CD4-positive, CD25-positive, alpha-beta regulatory T cell (primary cell): ENCODE measurements around the gene GTF2A1L. TPM values are rescaled to one million over a fixed set of nuclear protein-coding genes. Genes with fewer than 3 reads are reported as not detected.

Source experiments
- ATAC-seq, 2 donors: fragments of 150-1000 bp; cut with Tn5 transposase; one replicate each; pipeline ENCODE4 v1.10.0; 2021; ENCODE audit warnings: low read depth in 2 of 2, moderate number of reproducible peaks in 2 of 2, moderate library complexity in 1 of 2
- DNase-seq, 3 donors: peaks; one replicate each; pipeline versions ENCODE4 v3.0.0 to v3.0.0-alpha.2; 2012 to 2022; ENCODE audit warnings: mixed read lengths in 1 of 3
- H3K27ac ChIP-seq: one replicate; pipeline ENCODE4 v1.7.0; 2013; ENCODE audit warnings: mild to moderate bottlenecking, low read length; ENCODE audit not compliant: insufficient read depth, poor library complexity, severe bottlenecking
- H3K27me3 ChIP-seq: one replicate; pipeline ENCODE4 v1.7.0; 2013; ENCODE audit warnings: low read length; ENCODE audit not compliant: control insufficient read depth, insufficient read depth
- H3K36me3 ChIP-seq: one replicate; pipeline ENCODE4 v1.7.0; 2013; ENCODE audit warnings: mild to moderate bottlenecking, low read length, moderate library complexity; ENCODE audit not compliant: control insufficient read depth, insufficient read depth
- H3K4me1 ChIP-seq: 2 replicates; pipeline ENCODE4 v1.7.0; 2013; ENCODE audit warnings: mild to moderate bottlenecking, low read length; ENCODE audit not compliant: insufficient read depth, control insufficient read depth, poor library complexity, severe bottlenecking
- H3K4me3 ChIP-seq: one replicate; pipeline ENCODE4 v1.7.0; 2013; ENCODE audit warnings: low read depth, mild to moderate bottlenecking, low read length, moderate library complexity
- H3K9me3 ChIP-seq, 2 experiments: 1 replicate in 1 of 2; 2 replicates in 1 of 2; pipeline ENCODE4 v1.7.0; 2013; ENCODE audit warnings: low read length in 2 of 2, mild to moderate bottlenecking in 1 of 2, moderate library complexity in 1 of 2; ENCODE audit not compliant: control insufficient read depth in 2 of 2
- H3K27ac Mint-ChIP-seq, 3 donors: one replicate each; pipeline ENCODE4 v1.8.0; 2020 to 2022; ENCODE audit warnings: mild to moderate bottlenecking in 3 of 3, mixed read lengths in 3 of 3, moderate library complexity in 2 of 3
- H3K27me3 Mint-ChIP-seq: one replicate; pipeline ENCODE4 v1.8.0; 2022; ENCODE audit warnings: mild to moderate bottlenecking, mixed read lengths
- H3K36me3 Mint-ChIP-seq: one replicate; pipeline ENCODE4 v1.8.0; 2020; ENCODE audit warnings: mixed read lengths
- H3K4me1 Mint-ChIP-seq, 4 donors: one replicate each; pipeline ENCODE4 v1.8.0; 2020 to 2022; ENCODE audit warnings: mixed read lengths in 4 of 4, mild to moderate bottlenecking in 1 of 4
- H3K4me3 Mint-ChIP-seq, 4 donors: one replicate each; pipeline ENCODE4 v1.8.0; 2020 to 2022; ENCODE audit warnings: mild to moderate bottlenecking in 4 of 4, mixed read lengths in 4 of 4, moderate library complexity in 3 of 4
- H3K9me3 Mint-ChIP-seq, 7 donors: one replicate each; pipeline ENCODE4 v1.8.0; 2020 to 2022; ENCODE audit warnings: mixed read lengths in 7 of 7, mild to moderate bottlenecking in 3 of 7, moderate library complexity in 2 of 7
- polyA plus RNA-seq, 4 donors: library from polyadenylated mRNA; unstranded; fragments of 300-500 nt; fragmentation: Illumina TruSeq; gene quantifications; one replicate each; pipeline ENCODE4 v1.2.3, GENCODE V29; 2021
- total RNA-seq: library from RNA; stranded (reverse); gene quantifications from one replicate; pipeline ENCODE4 v1.2.3, GENCODE V29; 2022

Gene GTF2A1L
- total and polyA plus RNA-seq, 5 donors from 2014 or later: not detected

DNA sequence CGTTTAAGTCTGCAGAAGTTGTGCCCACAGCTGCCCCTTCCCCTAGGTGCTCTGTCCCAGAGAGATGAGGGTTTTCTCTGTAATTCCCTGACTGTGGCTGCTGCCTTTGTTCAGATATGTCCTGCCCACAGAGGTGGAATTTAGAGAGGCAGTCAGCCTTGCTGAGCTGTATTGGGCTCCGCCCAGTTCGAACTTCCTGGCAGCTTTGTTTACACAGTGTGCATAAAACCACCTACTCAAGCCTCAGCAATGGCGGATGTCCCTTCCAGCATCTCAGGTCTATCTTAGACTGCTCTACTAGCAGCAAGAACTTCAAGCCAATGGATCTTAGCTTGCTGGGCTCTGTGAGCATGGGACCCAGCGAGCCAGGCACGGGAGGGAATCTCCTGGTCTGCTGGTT lies 89.8 kb downstream of the GTF2A1L start:
- H3K4me1 Mint-ChIP-seq: no peaks in the 10 kb centered on the region
- no peaks in the 10 kb centered on the region for H3K27me3 Mint-ChIP-seq
- H3K36me3 Mint-ChIP-seq: no peaks in the 10 kb centered on the region
- H3K9me3 Mint-ChIP-seq: peaks cover 0 to 23% (median 0%) of the 10 kb centered on the region in 7 donors
- H3K4me3 ChIP-seq: no peak overlapping the region
- DNase-seq: peak in 2 of 3 donors; percentile 2 to 28
- no peak overlapping the region for H3K4me3 Mint-ChIP-seq
- no peaks in the 10 kb centered on the region for H3K9me3 ChIP-seq
- no peak overlapping the region for H3K27ac Mint-ChIP-seq
- no peak overlapping the region for H3K27ac ChIP-seq
- no peaks in the 10 kb centered on the region for H3K27me3 ChIP-seq
- H3K4me1 ChIP-seq: no peaks in the 10 kb centered on the region
- ATAC-seq: no peak
- H3K36me3 ChIP-seq: no peaks in the 10 kb centered on the region

DNA sequence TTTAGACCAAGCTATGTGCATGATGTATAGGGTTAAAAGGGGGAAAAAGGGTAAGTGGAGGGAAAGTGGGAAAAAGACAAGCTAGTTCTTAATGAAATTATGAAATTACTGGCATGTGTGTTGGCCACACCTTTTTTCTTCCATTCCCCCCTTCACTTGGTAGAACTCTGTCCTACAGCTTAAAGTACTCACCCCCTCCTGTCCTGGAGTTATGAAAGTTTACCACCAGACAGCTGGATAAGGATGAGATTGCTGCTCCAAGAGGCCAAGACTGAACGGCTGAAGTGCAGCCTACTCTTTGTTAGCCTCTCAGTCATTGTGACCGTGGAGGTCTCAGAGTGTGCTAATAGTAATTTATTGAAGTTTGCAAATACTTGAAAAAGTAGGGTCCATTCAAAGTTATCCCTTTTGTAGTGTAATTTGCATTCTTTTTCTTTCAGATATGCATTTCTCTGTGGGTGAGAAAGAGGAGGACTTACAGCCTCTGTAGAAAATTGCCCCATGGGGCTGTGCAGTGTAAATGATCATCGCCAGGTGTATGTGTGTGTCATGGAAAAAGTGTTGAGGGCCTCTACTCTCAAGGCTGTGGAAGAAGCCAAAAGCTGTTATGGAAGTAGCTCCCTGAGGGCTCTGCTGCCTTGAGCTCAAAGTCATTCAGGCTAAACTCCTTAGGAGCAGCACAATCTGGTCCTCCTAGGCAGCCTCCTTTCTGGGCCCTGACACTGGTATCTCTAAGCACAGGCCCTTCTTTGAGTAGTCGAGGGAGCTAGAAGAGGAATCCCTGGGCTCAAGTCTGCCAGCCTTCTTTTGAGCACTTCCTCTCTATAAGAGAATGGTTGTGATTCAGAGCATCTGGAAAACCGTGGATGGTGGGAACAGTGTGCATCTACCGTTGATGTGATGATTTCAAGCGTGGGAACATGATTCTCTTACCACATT lies 91.7 kb downstream of the GTF2A1L start:
- no peaks in the 10 kb centered on the region for H3K4me1 Mint-ChIP-seq

DNA sequence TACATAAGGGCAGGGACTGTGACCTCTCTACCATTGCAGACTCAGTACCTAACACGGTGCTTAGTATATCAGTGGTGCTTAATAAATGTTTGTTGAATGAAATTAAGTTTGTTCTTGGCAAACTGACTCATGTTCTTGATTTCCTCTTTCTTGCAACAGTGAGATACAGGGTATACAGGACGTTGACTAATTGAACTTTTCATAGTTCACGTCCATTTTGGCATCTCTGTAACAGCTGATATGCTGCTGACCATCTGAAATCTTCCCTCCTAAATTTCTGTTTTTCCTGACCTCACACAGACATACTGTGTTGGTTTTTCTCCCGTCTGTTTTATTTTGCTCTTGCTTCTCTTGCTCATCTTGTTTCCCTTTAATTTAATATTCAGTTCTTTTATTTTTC lies 93.7 kb downstream of the GTF2A1L start:
- H3K4me1 ChIP-seq: no peaks in the 10 kb centered on the region
- no peaks in the 10 kb centered on the region for H3K36me3 ChIP-seq
- ATAC-seq (no peak), DNase-seq (no peak)
- H3K27me3 Mint-ChIP-seq: peaks cover 12% of the 10 kb centered on the region
- H3K9me3 ChIP-seq: no peaks in the 10 kb centered on the region
- peaks cover 0 to 11% (median 0%) of the 10 kb centered on the region in 7 donors for H3K9me3 Mint-ChIP-seq
- H3K27ac Mint-ChIP-seq: no peak overlapping the region
- H3K4me3 ChIP-seq: no peak overlapping the region
- H3K4me1 Mint-ChIP-seq: no peaks in the 10 kb centered on the region
- no peak overlapping the region for H3K4me3 Mint-ChIP-seq
- H3K36me3 Mint-ChIP-seq: no peaks in the 10 kb centered on the region
- H3K27me3 ChIP-seq: no peaks in the 10 kb centered on the region
- no peak overlapping the region for H3K27ac ChIP-seq

More for the DNA sequence above, 91.7 kb downstream of the GTF2A1L start:
- no peaks in the 10 kb centered on the region for H3K36me3 Mint-ChIP-seq
- peak overlapping the region in 1 of 3 donors; percentile 29 for H3K27ac Mint-ChIP-seq
- Histone ChIP-seq H3K36me3 (no peaks in the 10 kb centered on the region), H3K4me3 (no peak overlapping the region), H3K27ac (no peak overlapping the region), H3K27me3 (no peaks in the 10 kb centered on the region), H3K9me3 (no peaks in the 10 kb centered on the region), H3K4me1 (no peaks in the 10 kb centered on the region)
- ATAC-seq: no peak
- H3K9me3 Mint-ChIP-seq: peaks cover 0 to 11% (median 0%) of the 10 kb centered on the region in 7 donors
- H3K4me3 Mint-ChIP-seq: no peak overlapping the region
- no peak for DNase-seq
- H3K27me3 Mint-ChIP-seq: peaks cover 8% of the 10 kb centered on the region

DNA sequence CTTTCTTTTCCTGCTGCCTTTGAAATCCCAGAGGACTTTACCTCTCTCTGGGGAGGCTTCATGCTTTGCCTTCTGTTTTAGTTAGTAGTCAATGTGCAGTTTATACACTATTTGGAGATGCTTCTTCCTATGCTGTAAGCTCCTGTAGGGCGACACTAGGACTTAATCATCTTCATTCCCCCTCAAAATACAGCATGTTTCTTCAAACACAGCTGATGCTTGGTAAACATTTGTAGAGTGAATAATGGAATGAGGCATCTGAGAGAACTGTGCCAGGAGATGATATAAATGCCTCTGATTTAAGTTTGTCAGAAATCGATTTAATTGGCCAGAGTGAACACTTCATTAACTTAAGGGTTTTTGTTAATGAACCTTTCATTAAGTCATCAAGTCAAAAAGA lies 94.5 kb downstream of the GTF2A1L start:
- no peaks in the 10 kb centered on the region for H3K9me3 ChIP-seq
- H3K4me1 ChIP-seq: no peaks in the 10 kb centered on the region
- no peak overlapping the region for H3K4me3 ChIP-seq
- no peaks in the 10 kb centered on the region for H3K36me3 ChIP-seq
- Mint-ChIP-seq H3K9me3 (peaks cover 0 to 11% (median 0%) of the 10 kb centered on the region in 7 donors), H3K4me1 (no peaks in the 10 kb centered on the region), H3K27me3 (peaks cover 12% of the 10 kb centered on the region), H3K36me3 (no peaks in the 10 kb centered on the region), H3K27ac (no peak overlapping the region), H3K4me3 (no peak overlapping the region)
- DNase-seq (no peak), ATAC-seq (no peak)
- no peaks in the 10 kb centered on the region for H3K27me3 ChIP-seq
- H3K27ac ChIP-seq: no peak overlapping the region

DNA sequence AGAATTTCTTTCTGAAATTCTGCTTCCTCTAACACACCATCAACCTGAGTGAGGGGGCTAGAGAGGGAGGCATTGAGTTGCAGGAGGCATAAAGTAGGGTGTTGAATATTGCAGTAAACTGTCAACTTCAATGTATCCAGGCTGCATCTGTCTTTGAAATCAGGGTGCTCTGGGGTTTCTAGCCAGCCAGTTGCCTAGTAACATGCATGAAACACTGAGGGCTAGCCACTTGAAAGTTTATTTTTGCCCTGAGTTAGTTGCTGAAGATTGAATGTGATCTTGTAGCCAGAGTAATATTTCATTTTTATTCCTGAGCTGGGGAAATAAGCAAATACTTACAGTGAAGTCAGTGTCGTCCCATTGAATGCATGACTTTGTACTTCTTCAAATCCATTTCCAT lies 96.0 kb downstream of the GTF2A1L start:
- Histone ChIP-seq H3K9me3 (no peaks in the 10 kb centered on the region), H3K4me1 (no peaks in the 10 kb centered on the region), H3K27ac (no peak overlapping the region), H3K36me3 (no peaks in the 10 kb centered on the region), H3K4me3 (no peak overlapping the region), H3K27me3 (no peaks in the 10 kb centered on the region)
- Mint-ChIP-seq H3K27ac (no peak overlapping the region), H3K4me1 (no peaks in the 10 kb centered on the region), H3K4me3 (no peak overlapping the region), H3K27me3 (peaks cover 12% of the 10 kb centered on the region), H3K36me3 (no peaks in the 10 kb centered on the region), H3K9me3 (peaks cover 0 to 11% (median 0%) of the 10 kb centered on the region in 7 donors)
- no peak for ATAC-seq
- no peak for DNase-seq

DNA sequence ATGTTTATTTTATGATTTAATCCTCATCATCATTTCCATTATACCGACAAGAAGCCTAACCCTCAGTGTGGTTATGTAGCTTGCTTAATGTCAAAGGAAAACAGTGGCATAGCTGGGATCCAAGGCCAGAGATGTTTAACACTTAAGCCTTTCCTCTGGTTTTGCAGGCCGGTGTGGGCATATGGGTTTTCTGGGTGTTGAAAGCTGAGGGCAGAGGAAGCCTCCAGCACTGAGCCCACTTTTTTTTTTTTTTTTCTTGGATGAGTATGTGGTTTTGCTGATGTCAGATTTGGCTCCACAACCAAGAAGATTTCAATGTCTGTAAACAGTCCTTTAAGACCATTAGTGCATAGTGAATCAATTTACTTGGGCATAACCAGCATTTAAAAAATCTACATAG lies 96.6 kb downstream of the GTF2A1L start:
- no peak overlapping the region for H3K27ac Mint-ChIP-seq
- H3K36me3 ChIP-seq: no peaks in the 10 kb centered on the region
- no peaks in the 10 kb centered on the region for H3K27me3 ChIP-seq
- DNase-seq (no peak), ATAC-seq (no peak)
- no peak overlapping the region for H3K27ac ChIP-seq
- peaks cover 0 to 11% (median 0%) of the 10 kb centered on the region in 7 donors for H3K9me3 Mint-ChIP-seq
- H3K27me3 Mint-ChIP-seq: peaks cover 12% of the 10 kb centered on the region
- H3K4me1 Mint-ChIP-seq: no peaks in the 10 kb centered on the region
- H3K9me3 ChIP-seq: no peaks in the 10 kb centered on the region
- no peak overlapping the region for H3K4me3 Mint-ChIP-seq
- no peaks in the 10 kb centered on the region for H3K4me1 ChIP-seq
- no peaks in the 10 kb centered on the region for H3K36me3 Mint-ChIP-seq
- H3K4me3 ChIP-seq: no peak overlapping the region

DNA sequence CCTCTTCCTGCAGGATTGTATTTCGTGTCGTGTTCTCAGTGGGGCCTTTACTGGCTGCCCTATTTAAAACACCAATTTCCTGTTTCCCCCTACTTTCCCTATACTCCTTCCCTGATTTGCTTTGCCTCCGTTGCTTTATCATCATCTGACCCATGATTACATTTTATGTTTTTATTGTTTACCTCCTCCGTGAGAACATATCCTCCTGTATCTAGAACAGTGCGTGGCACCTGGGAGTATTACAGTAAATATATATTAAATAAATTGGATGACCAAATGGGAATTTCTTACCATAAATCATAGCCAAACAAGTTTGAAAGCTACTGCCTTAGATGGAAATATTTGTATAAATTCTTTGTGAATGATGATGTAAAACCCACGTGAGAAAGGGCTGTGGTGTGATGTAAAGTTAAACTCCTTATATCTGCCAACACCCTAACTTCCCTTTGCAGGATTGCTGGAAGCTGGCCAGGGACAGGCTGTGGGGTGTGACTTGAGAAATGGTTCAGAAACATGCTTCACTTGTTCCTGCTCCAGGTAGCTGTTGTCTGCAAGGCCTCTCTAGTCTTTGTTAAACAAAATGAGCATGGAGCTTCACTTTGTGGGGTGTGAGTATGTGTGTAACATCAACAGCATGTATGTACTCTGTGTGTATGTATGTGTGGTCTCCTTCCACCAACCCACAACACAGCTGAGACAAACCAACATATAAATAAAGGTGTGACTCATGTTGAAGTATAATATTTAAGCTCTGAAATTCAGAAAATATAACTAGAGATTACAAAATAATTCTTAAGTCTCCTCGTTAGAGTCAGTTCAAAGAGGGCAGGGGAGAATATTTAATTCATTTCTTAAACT lies 97.6 kb downstream of the GTF2A1L start:
- no peak for DNase-seq
- Histone ChIP-seq H3K27ac (no peak overlapping the region), H3K9me3 (no peaks in the 10 kb centered on the region), H3K4me3 (no peak overlapping the region), H3K4me1 (no peaks in the 10 kb centered on the region), H3K36me3 (no peaks in the 10 kb centered on the region), H3K27me3 (no peaks in the 10 kb centered on the region)
- H3K4me1 Mint-ChIP-seq: no peaks in the 10 kb centered on the region
- H3K27ac Mint-ChIP-seq: no peak overlapping the region
- no peaks in the 10 kb centered on the region for H3K36me3 Mint-ChIP-seq
- H3K4me3 Mint-ChIP-seq: peak overlapping the region in 1 of 4 donors; percentile 40
- peaks cover 12% of the 10 kb centered on the region for H3K27me3 Mint-ChIP-seq
- peaks cover 0 to 11% (median 0%) of the 10 kb centered on the region in 7 donors for H3K9me3 Mint-ChIP-seq
- ATAC-seq: no peak
